Activated naive CD4-positive, alpha-beta T cell treated with anti-CD3 and anti-CD28 coated beads, Interleukin-2, amount 50 U/mL, for 24 hours (primary cell): ENCODE measurements around the gene SORCS1.

Experiments used
- H3K27ac Mint-ChIP-seq: one replicate; pipeline ENCODE4 v1.8.0; 2021; ENCODE audit warnings: mild to moderate bottlenecking, mixed read lengths
- H3K27me3 Mint-ChIP-seq: one replicate; pipeline ENCODE4 v1.8.0; 2021; ENCODE audit warnings: mixed read lengths
- H3K36me3 Mint-ChIP-seq: one replicate; pipeline ENCODE4 v1.8.0; 2021; ENCODE audit warnings: mixed read lengths
- H3K4me1 Mint-ChIP-seq: one replicate; pipeline ENCODE4 v1.8.0; 2021; ENCODE audit warnings: mixed read lengths
- H3K4me3 Mint-ChIP-seq: one replicate; pipeline ENCODE4 v1.8.0; 2021; ENCODE audit warnings: mild to moderate bottlenecking, mixed read lengths
- H3K9me3 Mint-ChIP-seq: one replicate; pipeline ENCODE4 v1.8.0; 2021; ENCODE audit warnings: mixed read lengths

SORCS1 gene

GRCh38 chr10:106877574-106877973, 286.9 kb downstream of the SORCS1 start:
- Mint-ChIP-seq H3K4me1 (no peaks in the 10 kb centered on the region), H3K27ac (no peak overlapping the region), H3K9me3 (peaks cover 12% of the 10 kb centered on the region), H3K27me3 (no peaks in the 10 kb centered on the region), H3K4me3 (no peak overlapping the region), H3K36me3 (no peaks in the 10 kb centered on the region)

GRCh38 chr10:106874604-106874889, 290.0 kb downstream of the SORCS1 start:
- no peaks in the 10 kb centered on the region for H3K4me1 Mint-ChIP-seq
- peaks cover 7% of the 10 kb centered on the region for H3K9me3 Mint-ChIP-seq
- H3K27ac Mint-ChIP-seq, result no peak overlapping the region
- no peaks in the 10 kb centered on the region for H3K36me3 Mint-ChIP-seq
- no peaks in the 10 kb centered on the region for H3K27me3 Mint-ChIP-seq
- H3K4me3 Mint-ChIP-seq, result no peak overlapping the region

GRCh38 chr10:106873770-106874603, 290.5 kb downstream of the SORCS1 start:
- H3K36me3 Mint-ChIP-seq, result no peaks in the 10 kb centered on the region

GRCh38 chr10:106872176-106872575, 292.3 kb downstream of the SORCS1 start:
- Mint-ChIP-seq H3K36me3 (no peaks in the 10 kb centered on the region), H3K27me3 (no peaks in the 10 kb centered on the region), H3K4me1 (no peaks in the 10 kb centered on the region), H3K9me3 (peaks cover 3% of the 10 kb centered on the region), H3K4me3 (no peak overlapping the region), H3K27ac (no peak overlapping the region)

More at GRCh38 chr10:106873770-106874603, 290.5 kb downstream of the SORCS1 start:
- H3K4me1 Mint-ChIP-seq, result no peaks in the 10 kb centered on the region
- no peaks in the 10 kb centered on the region for H3K27me3 Mint-ChIP-seq
- no peak overlapping the region for H3K4me3 Mint-ChIP-seq
- no peak overlapping the region for H3K27ac Mint-ChIP-seq
- peaks cover 3% of the 10 kb centered on the region for H3K9me3 Mint-ChIP-seq

GRCh38 chr10:106866244-106866845, 298.2 kb downstream of the SORCS1 start:
- Mint-ChIP-seq H3K27me3 (no peaks in the 10 kb centered on the region), H3K36me3 (no peaks in the 10 kb centered on the region), H3K4me3 (no peak overlapping the region), H3K27ac (no peak overlapping the region), H3K9me3 (peaks cover 4% of the 10 kb centered on the region), H3K4me1 (no peaks in the 10 kb centered on the region)

GRCh38 chr10:106864031-106864430, 300.5 kb downstream of the SORCS1 start:
- peaks cover under 1% of the 10 kb centered on the region for H3K27me3 Mint-ChIP-seq
- no peak overlapping the region for H3K4me3 Mint-ChIP-seq
- no peak overlapping the region for H3K27ac Mint-ChIP-seq
- no peaks in the 10 kb centered on the region for H3K4me1 Mint-ChIP-seq
- H3K9me3 Mint-ChIP-seq, result peaks cover 4% of the 10 kb centered on the region
- no peaks in the 10 kb centered on the region for H3K36me3 Mint-ChIP-seq

- peaks cover 4% of the 10 kb centered on the region for H3K9me3 Mint-ChIP-seq
Observed at GRCh38 chr10:106863549-106863948, 301.0 kb downstream of the SORCS1 start.

GRCh38 chr10:106859892-106860652, 304.4 kb downstream of the SORCS1 start:
- Mint-ChIP-seq H3K4me1 (no peaks in the 10 kb centered on the region), H3K4me3 (no peak overlapping the region), H3K27ac (no peak overlapping the region), H3K9me3 (peaks cover 7% of the 10 kb centered on the region), H3K27me3 (peaks cover 2% of the 10 kb centered on the region), H3K36me3 (no peaks in the 10 kb centered on the region)

More at GRCh38 chr10:106863549-106863948, 301.0 kb downstream of the SORCS1 start:
- H3K36me3 Mint-ChIP-seq, result no peaks in the 10 kb centered on the region
- no peak overlapping the region for H3K27ac Mint-ChIP-seq
- no peaks in the 10 kb centered on the region for H3K4me1 Mint-ChIP-seq
- peaks cover 2% of the 10 kb centered on the region for H3K27me3 Mint-ChIP-seq
- H3K4me3 Mint-ChIP-seq, result no peak overlapping the region

GRCh38 chr10:106857728-106858127, 306.8 kb downstream of the SORCS1 start:
- Mint-ChIP-seq H3K27me3 (peaks cover 2% of the 10 kb centered on the region), H3K36me3 (no peaks in the 10 kb centered on the region), H3K4me3 (no peak overlapping the region), H3K9me3 (peaks cover 7% of the 10 kb centered on the region), H3K4me1 (no peaks in the 10 kb centered on the region), H3K27ac (no peak overlapping the region)

- Mint-ChIP-seq H3K4me1 (no peaks in the 10 kb centered on the region), H3K9me3 (peaks cover 7% of the 10 kb centered on the region), H3K4me3 (no peak overlapping the region), H3K36me3 (no peaks in the 10 kb centered on the region), H3K27ac (no peak overlapping the region), H3K27me3 (peaks cover 2% of the 10 kb centered on the region)
Observed at GRCh38 chr10:106857213-106857612, 307.3 kb downstream of the SORCS1 start.

- no peaks in the 10 kb centered on the region for H3K36me3 Mint-ChIP-seq
- H3K27ac Mint-ChIP-seq, result no peak overlapping the region
- H3K4me3 Mint-ChIP-seq, result no peak overlapping the region
- no peaks in the 10 kb centered on the region for H3K4me1 Mint-ChIP-seq
- no peaks in the 10 kb centered on the region for H3K27me3 Mint-ChIP-seq
- H3K9me3 Mint-ChIP-seq, result no peaks in the 10 kb centered on the region
Observed at GRCh38 chr10:106836933-106837663, 327.4 kb downstream of the SORCS1 start.

GRCh38 chr10:106832846-106833245, 331.7 kb downstream of the SORCS1 start:
- Mint-ChIP-seq H3K4me3 (no peak overlapping the region), H3K9me3 (no peaks in the 10 kb centered on the region), H3K36me3 (no peaks in the 10 kb centered on the region), H3K27me3 (no peaks in the 10 kb centered on the region), H3K27ac (no peak overlapping the region), H3K4me1 (no peaks in the 10 kb centered on the region)

GRCh38 chr10:106830471-106830870, 334.0 kb downstream of the SORCS1 start:
- no peaks in the 10 kb centered on the region for H3K4me1 Mint-ChIP-seq
- no peaks in the 10 kb centered on the region for H3K36me3 Mint-ChIP-seq

GRCh38 chr10:106830006-106830405, 334.5 kb downstream of the SORCS1 start:
- Mint-ChIP-seq H3K27ac (no peak overlapping the region), H3K36me3 (no peaks in the 10 kb centered on the region), H3K27me3 (no peaks in the 10 kb centered on the region), H3K9me3 (no peaks in the 10 kb centered on the region), H3K4me3 (no peak overlapping the region), H3K4me1 (no peaks in the 10 kb centered on the region)

More at GRCh38 chr10:106830471-106830870, 334.0 kb downstream of the SORCS1 start:
- Mint-ChIP-seq H3K27me3 (no peaks in the 10 kb centered on the region), H3K9me3 (no peaks in the 10 kb centered on the region), H3K4me3 (no peak overlapping the region), H3K27ac (no peak overlapping the region)

- no peaks in the 10 kb centered on the region for H3K27me3 Mint-ChIP-seq
- no peak overlapping the region for H3K27ac Mint-ChIP-seq
- H3K4me1 Mint-ChIP-seq, result no peaks in the 10 kb centered on the region
- H3K9me3 Mint-ChIP-seq, result no peaks in the 10 kb centered on the region
- no peak overlapping the region for H3K4me3 Mint-ChIP-seq
- no peaks in the 10 kb centered on the region for H3K36me3 Mint-ChIP-seq
Observed at GRCh38 chr10:106826716-106827115, 337.8 kb downstream of the SORCS1 start.
